Peyer's patch (tissue), 4 donors: ENCODE results near the gene LIPE.

Experiments
- CTCF ChIP-seq, 6 experiments: fragments of 450-650 bp in 4 of 6; fragments of 200-600 bp in 2 of 6; sonication (generic) in 1 of 6; IDR thresholded peaks; one replicate each; pipeline ENCODE4 v1.5.1; 2017 to 2019; ENCODE audit warnings: antibody characterized with exemption in 6 of 6, mild to moderate bottlenecking in 3 of 6, moderate library complexity in 1 of 6
- POLR2A ChIP-seq, 2 donors: fragments of 450-650 bp; IDR thresholded peaks; one replicate each; pipeline ENCODE4 v1.5.1; 2017; ENCODE audit warnings: antibody characterized with exemption in 2 of 2, mild to moderate bottlenecking in 2 of 2, moderate library complexity in 2 of 2

- TF ChIP-seq CTCF (IDR thresholded peaks at IDR 0.05) (no peak), POLR2A (IDR thresholded peaks at IDR 0.05) (no peak)
Measured at GRCh38 chr19:42367929-42368328, 59.3 kb downstream of the LIPE start.
